HEK293 (cell line): ENCODE data around the gene CRAT.
"Not testable (repeated sequence)": the region's sequence is repeated elsewhere in the genome, so short reads cannot be mapped to it uniquely, and the experiment has no call there.

Source experiments
- CTCF ChIA-PET: fragments of 350-600 bp; formaldehyde crosslinking; extraction: SDS; loops from one replicate; lab custom pipeline; 2021; ENCODE audit warnings: antibody characterized with exemption; lab: Yijun Ruan, JAX
- POLR2A ChIA-PET: fragments of 300-600 bp; formaldehyde crosslinking; extraction: SDS; loops from one replicate; lab custom pipeline; 2020; ENCODE audit warnings: antibody characterized with exemption, inconsistent platforms; lab: Yijun Ruan, JAX
- H3K27ac ChIP-seq: fragments of 200-500 bp; sonication (Bioruptor generic); 2 replicates; pipeline ENCODE4 v1.5.1; 2014; ENCODE audit warnings: low read depth, low read length, control low read depth, inconsistent platforms; ENCODE audit errors: extremely low read depth
- H3K36me3 ChIP-seq, 2 experiments: fragments of 200-500 bp in 1 of 2; sonication (Bioruptor generic) in 1 of 2; 1 replicate in 1 of 2; 2 replicates in 1 of 2; pipeline ENCODE4 v1.5.1; 2014 to 2017; ENCODE audit warnings: inconsistent platforms in 2 of 2, low read length in 2 of 2; ENCODE audit not compliant: control insufficient read depth in 2 of 2, insufficient read depth in 1 of 2
- H3K4me1 ChIP-seq: fragments of 200-500 bp; sonication (Bioruptor generic); 2 replicates; pipeline ENCODE4 v1.5.1; 2014; ENCODE audit warnings: mild to moderate bottlenecking, low read length, inconsistent platforms; ENCODE audit not compliant: control insufficient read depth, insufficient read depth
- H3K4me3 ChIP-seq: 2 replicates; pipeline ENCODE4 v1.5.1; 2011; ENCODE audit warnings: low read depth, mild to moderate bottlenecking, control low read depth, low read length, moderate library complexity
- H3K9me3 ChIP-seq: fragments of 200-500 bp; sonication (Bioruptor generic); 2 replicates; pipeline ENCODE4 v1.5.1; 2014; ENCODE audit warnings: low read depth, low read length, inconsistent platforms; ENCODE audit not compliant: control insufficient read depth, insufficient read depth
- BCL11B ChIP-seq: fragments of 450-650 bp; formaldehyde crosslinking; IDR thresholded peaks from 2 replicates; pipeline ENCODE4 v1.5.1; 2016; ENCODE audit warnings: low read depth, missing biosample characterization, missing genetic modification characterization
- CTCF ChIP-seq: fragments of 450-650 bp; formaldehyde crosslinking; IDR thresholded peaks from 2 replicates; pipeline ENCODE4 v1.5.1; 2016; ENCODE audit warnings: missing biosample characterization, missing genetic modification characterization
- GLI2 ChIP-seq: fragments of 450-650 bp; formaldehyde crosslinking; IDR thresholded peaks from 2 replicates; pipeline ENCODE4; 2017; ENCODE audit warnings: missing biosample characterization, missing genetic modification characterization, low read depth, borderline replicate concordance
- GLIS1 ChIP-seq: fragments of 450-650 bp; formaldehyde crosslinking; IDR thresholded peaks from 2 replicates; pipeline ENCODE4 v1.5.1; 2016; ENCODE audit warnings: missing biosample characterization, missing genetic modification characterization
- KLF17 ChIP-seq: fragments of 450-650 bp; formaldehyde crosslinking; IDR thresholded peaks from 2 replicates; pipeline ENCODE4 v1.5.1; 2016; ENCODE audit warnings: missing biosample characterization, missing genetic modification characterization
- MYNN ChIP-seq: fragments of 450-650 bp; formaldehyde crosslinking; IDR thresholded peaks from 2 replicates; pipeline ENCODE4 v1.5.1; 2016; ENCODE audit warnings: missing biosample characterization, missing genetic modification characterization, borderline replicate concordance
- ZNF146 ChIP-seq: fragments of 450-650 bp; formaldehyde crosslinking; IDR thresholded peaks from 2 replicates; pipeline ENCODE4 v1.5.1; 2016; ENCODE audit warnings: missing biosample characterization, missing genetic modification characterization
- ZNF148 ChIP-seq: fragments of 450-650 bp; formaldehyde crosslinking; IDR thresholded peaks from 2 replicates; pipeline ENCODE4 v1.5.0; 2017; ENCODE audit warnings: missing biosample characterization, missing genetic modification characterization, borderline replicate concordance
- ZNF214 ChIP-seq: fragments of 450-650 bp; formaldehyde crosslinking; IDR thresholded peaks from 2 replicates; pipeline ENCODE4 v1.5.1; 2017; ENCODE audit warnings: missing biosample characterization, mild to moderate bottlenecking, missing genetic modification characterization, borderline replicate concordance
- ZNF398 ChIP-seq: fragments of 450-650 bp; formaldehyde crosslinking; IDR thresholded peaks from 2 replicates; pipeline ENCODE4 v1.5.1; 2017; ENCODE audit warnings: missing biosample characterization, missing genetic modification characterization
- ZNF404 ChIP-seq: fragments of 450-650 bp; formaldehyde crosslinking; IDR thresholded peaks from 2 replicates; pipeline ENCODE4 v1.5.1; 2017; ENCODE audit warnings: missing biosample characterization, missing genetic modification characterization
- ZNF426 ChIP-seq: fragments of 450-650 bp; formaldehyde crosslinking; IDR thresholded peaks from 2 replicates; pipeline ENCODE4 v1.5.1; 2017; ENCODE audit warnings: missing biosample characterization, missing genetic modification characterization, mild to moderate bottlenecking, inconsistent platforms, moderate library complexity
- ZNF513 ChIP-seq: fragments of 450-650 bp; IDR thresholded peaks from 2 replicates; pipeline ENCODE4 v1.5.1; 2018; ENCODE audit warnings: missing biosample characterization, missing genetic modification characterization
- ZNF830 ChIP-seq: fragments of 450-650 bp; IDR thresholded peaks from 2 replicates; pipeline ENCODE4 v1.5.0; 2018; ENCODE audit warnings: missing biosample characterization, missing genetic modification characterization, low read depth, mild to moderate bottlenecking, moderate library complexity
- ZSCAN5A ChIP-seq: fragments of 450-650 bp; formaldehyde crosslinking; IDR thresholded peaks from 2 replicates; pipeline ENCODE4 v1.5.1; 2016; ENCODE audit warnings: missing biosample characterization, missing genetic modification characterization

Gene CRAT

GRCh38 chr9:129131300-129132145 lies 20.9 kb upstream of the CRAT start (continued):
- TF ChIP-seq KLF17 (peak; percentile 24; the same call in 1 of the 2 replicates), BCL11B (tag by site-specific recombination) (no peak), GLIS1 (no peak), GLI2 (no peak), ZNF513 (tag by site-specific recombination) (peak; percentile 74), CTCF (peak; percentile 86), ZNF404 (tag by site-specific recombination) (no peak)

- Histone ChIP-seq H3K36me3 (peaks cover 0 to 76% of the 10 kb centered on the region in 2 experiments), H3K4me3 (no peak overlapping the region), H3K9me3 (no peaks in the 10 kb centered on the region), H3K27ac (no peak overlapping the region), H3K4me1 (no peaks in the 10 kb centered on the region)
- TF ChIP-seq ZSCAN5A (tag by site-specific recombination) = no peak
- peak; percentile 99 for TF ChIP-seq ZNF146
- POLR2A ChIA-PET = interaction anchor here (0.6 to 2.0 kb wide), 5 partner anchors 9 to 509 kb away, joined by 3 to 13 read pairs (median 7); partner anchors contain the start of gene IER5L
- CTCF ChIA-PET = interaction anchor here (0.6 to 23.6 kb wide), 25 partner anchors 9 to 768 kb away, joined by 3 to 507 read pairs (median 5); partner anchors contain the start of genes C9orf50, DOLPP1, NTMT1 and PTPA
Observed at GRCh38 chr9:129130791-129131190, 20.2 kb upstream of the CRAT start.

GRCh38 chr9:129130271-129130670 lies 19.7 kb upstream of the CRAT start:
- H3K36me3 ChIP-seq = peaks cover 0 to 76% of the 10 kb centered on the region in 2 experiments
- not testable (repeated sequence) for H3K4me1 ChIP-seq, H3K4me3 ChIP-seq, H3K9me3 ChIP-seq, H3K27ac ChIP-seq
- CTCF ChIA-PET = interaction anchor here (0.6 to 23.6 kb wide), 23 partner anchors 9 to 1532 kb away, joined by 3 to 507 read pairs (median 4); partner anchors contain the start of genes C9orf50, NTMT1 and PTPA
- TF ChIP-seq MYNN = peak; percentile 67; the same call in 1 of the 2 replicates
- POLR2A ChIA-PET = interaction anchor here (0.6 to 2.0 kb wide), 4 partner anchors 10 to 441 kb away, joined by 3 to 13 read pairs (median 7); partner anchors contain the start of gene IER5L

- ChIA-PET POLR2A (no interaction called here), CTCF (interaction anchor here (0.6 to 23.6 kb wide), 4 partner anchors 11 to 623 kb away, joined by 3 to 507 read pairs (median 20); partner anchors contain the start of genes C9orf50 and NTMT1)
- peaks cover 0 to 78% of the 10 kb centered on the region in 2 experiments for H3K36me3 ChIP-seq
- no peaks in the 10 kb centered on the region for H3K4me1 ChIP-seq
- H3K27ac ChIP-seq = no peak overlapping the region
- H3K9me3 ChIP-seq = no peaks in the 10 kb centered on the region
- H3K4me3 ChIP-seq = no peak overlapping the region
- no peak for TF ChIP-seq ZNF830 (tag by site-specific recombination)
- no peak for TF ChIP-seq ZNF426 (tag by site-specific recombination)
- TF ChIP-seq ZNF148 (tag by site-specific recombination) = no peak
- TF ChIP-seq ZNF398 (tag by site-specific recombination) = no peak
- no peak for TF ChIP-seq ZNF214
Observed at GRCh38 chr9:129128689-129129088, 18.1 kb upstream of the CRAT start.
